ENCODE measurements around the gene CPA4. TPM values are rescaled to one million over a fixed set of nuclear protein-coding genes. Genes with fewer than 3 reads are reported as not detected.

Gene CPA4
- total and polyA plus RNA-seq, 2 experiments from 2014 or later, result 1.1 to 3.3 TPM

GRCh38 chr7:130293521-130293920, 560 bp downstream of the CPA4 start:
- H3K9me3 ChIP-seq (ENCODE audit: low read depth), result no peaks in the 10 kb centered on the region
- no peaks in the 10 kb centered on the region for H4K20me1 ChIP-seq (ENCODE audit: insufficient read depth, poor library complexity, severe bottlenecking)
- no peaks in the 10 kb centered on the region for H3K27me3 ChIP-seq
- no peak for DNase-seq (ENCODE audit: low spot score)
- no peaks in the 10 kb centered on the region for H3K9me2 ChIP-seq (replicated peaks; ENCODE audit: insufficient read depth)
- H3K79me2 ChIP-seq, result no peaks in the 10 kb centered on the region
- no peak overlapping the region for H3K4me3 ChIP-seq
- no peaks in the 10 kb centered on the region for H3K4me1 ChIP-seq (ENCODE audit: insufficient read depth)
- TF ChIP-seq EZH2phosphoT487 (IDR thresholded peaks at IDR 0.05; ENCODE audit: low read depth, severe bottlenecking, unreplicated experiment) (no peak), EZH2 (IDR thresholded peaks at IDR 0.05; ENCODE audit: borderline replicate concordance) (no peak), CTCF (IDR thresholded peaks at IDR 0.05; ENCODE audit: poor library complexity) (no peak)
- 93% methylated on average over 8 of the region's 8 CpGs for WGBS (ENCODE audit: low lambda C conversion rate, missing lambda C conversion rate)
- H2AFZ ChIP-seq, result no peak overlapping the region
- H3K36me3 ChIP-seq (replicated peaks; ENCODE audit: insufficient read depth, low read depth), result no peaks in the 10 kb centered on the region
- no peak overlapping the region for H3K27ac ChIP-seq
- H3K4me2 ChIP-seq, result no peak overlapping the region

GRCh38 chr7:130294314-130294713, 1.4 kb downstream of the CPA4 start:
- TF ChIP-seq EZH2phosphoT487 (IDR thresholded peaks at IDR 0.05; ENCODE audit: low read depth, severe bottlenecking, unreplicated experiment) (no peak), EZH2 (IDR thresholded peaks at IDR 0.05; ENCODE audit: borderline replicate concordance) (no peak), CTCF (IDR thresholded peaks at IDR 0.05; ENCODE audit: poor library complexity) (no peak)
- no peak overlapping the region for H3K4me2 ChIP-seq

GRCh38 chr7:130296221-130296951, 3.4 kb downstream of the CPA4 start:
- Histone ChIP-seq H3K27ac (no peak overlapping the region), H3K36me3 (replicated peaks; ENCODE audit: insufficient read depth, low read depth) (no peaks in the 10 kb centered on the region), H2AFZ (no peak overlapping the region), H3K27me3 (no peaks in the 10 kb centered on the region), H3K4me2 (no peak overlapping the region), H3K79me2 (no peaks in the 10 kb centered on the region), H3K9me3 (ENCODE audit: low read depth) (no peaks in the 10 kb centered on the region), H3K4me1 (ENCODE audit: insufficient read depth) (no peaks in the 10 kb centered on the region), H4K20me1 (ENCODE audit: insufficient read depth, poor library complexity, severe bottlenecking) (no peaks in the 10 kb centered on the region), H3K4me3 (no peak overlapping the region), H3K9me2 (replicated peaks; ENCODE audit: insufficient read depth) (no peaks in the 10 kb centered on the region)
- TF ChIP-seq EZH2phosphoT487 (IDR thresholded peaks at IDR 0.05; ENCODE audit: low read depth, severe bottlenecking, unreplicated experiment), result no peak
- no peak for TF ChIP-seq CTCF (IDR thresholded peaks at IDR 0.05; ENCODE audit: poor library complexity)
- no peak for TF ChIP-seq EZH2 (IDR thresholded peaks at IDR 0.05; ENCODE audit: borderline replicate concordance)
- 91% methylated on average over 13 of the region's 13 CpGs for WGBS (ENCODE audit: low lambda C conversion rate, missing lambda C conversion rate)
- DNase-seq (ENCODE audit: low spot score), result no peak

More at GRCh38 chr7:130294314-130294713, 1.4 kb downstream of the CPA4 start:
- Histone ChIP-seq H3K79me2 (no peaks in the 10 kb centered on the region), H3K27me3 (no peaks in the 10 kb centered on the region), H3K9me3 (ENCODE audit: low read depth) (no peaks in the 10 kb centered on the region), H3K4me1 (ENCODE audit: insufficient read depth) (no peaks in the 10 kb centered on the region), H4K20me1 (ENCODE audit: insufficient read depth, poor library complexity, severe bottlenecking) (no peaks in the 10 kb centered on the region), H3K4me3 (no peak overlapping the region), H3K9me2 (replicated peaks; ENCODE audit: insufficient read depth) (no peaks in the 10 kb centered on the region), H3K27ac (no peak overlapping the region), H2AFZ (no peak overlapping the region), H3K36me3 (replicated peaks; ENCODE audit: insufficient read depth, low read depth) (no peaks in the 10 kb centered on the region)
- DNase-seq (ENCODE audit: low spot score), result no peak
- 81% methylated on average over 5 of the region's 5 CpGs for WGBS (ENCODE audit: low lambda C conversion rate, missing lambda C conversion rate)

All from hepatocyte (in vitro differentiated cells).